Sigmoid colon (tissue), 4 donors: ENCODE measurements around the gene SOX15.

Source experiments
- CTCF ChIP-seq, 4 experiments: fragments of 450-650 bp in 3 of 4; fragments of 200-600 bp in 1 of 4; IDR thresholded peaks; one replicate each; pipeline ENCODE4 v1.5.1; 2016 to 2019; ENCODE audit warnings: antibody characterized with exemption in 4 of 4, mild to moderate bottlenecking in 3 of 4, moderate library complexity in 2 of 4
- POLR2AphosphoS5 ChIP-seq, 4 donors: sonication (generic); formaldehyde crosslinking; IDR thresholded peaks; one replicate each; pipeline ENCODE4 v1.6.1; 2017; ENCODE audit warnings: antibody characterized with exemption in 4 of 4

GRCh38 chr17:7615265-7615747 lies 25.4 kb upstream of the SOX15 start:
- peak; percentile 5 to 78 (median 40) for TF ChIP-seq POLR2AphosphoS5 (IDR thresholded peaks at IDR 0.05)
- no peak for TF ChIP-seq CTCF (IDR thresholded peaks at IDR 0.05)
